OCI-LY7 (cell line): Measurements from ENCODE around the gene PACS2. TPM values are rescaled to one million over a fixed set of nuclear protein-coding genes. Genes with fewer than 3 reads are reported as not detected.
"Not testable (repeated sequence)": the region's sequence is repeated elsewhere in the genome, so short reads cannot be mapped to it uniquely, and the experiment has no call there.

ENCODE experiments used
- BruUV-seq: library from RNA; stranded (reverse); fragments of 400-500 nt; replicated peaks from 2 replicates; lab custom pipeline; 2021; lab: Mats Ljungman, UMichigan
- CTCF ChIA-PET: fragments of 300-600 bp; sonication (Branson Sonifier 250); formaldehyde crosslinking; loops from one replicate; lab custom pipeline; 2022; ENCODE audit warnings: antibody characterized with exemption; ENCODE audit not compliant: unreplicated experiment; lab: Charles Lee
- POLR2A ChIA-PET: fragments of 300-600 bp; sonication (Branson Sonifier 250); formaldehyde crosslinking; loops from one replicate; lab custom pipeline; 2022; ENCODE audit warnings: antibody characterized with exemption; lab: Charles Lee
- DNase-seq: peaks from one replicate; pipeline ENCODE4 v3.0.0-alpha.2; 2015; ENCODE audit warnings: low spot score
- H2AFZ ChIP-seq: fragments of 200-600 bp; sonication (generic), shearing (Covaris generic); 2 replicates; pipeline ENCODE4 v1.6.1; 2014; ENCODE audit warnings: mild to moderate bottlenecking, antibody characterized with exemption, low read length, moderate library complexity
- H3K27ac ChIP-seq: fragments of 200-600 bp; sonication (generic); 2 replicates; pipeline ENCODE4 v1.5.1; 2014; ENCODE audit warnings: mixed run types, low read depth, mild to moderate bottlenecking, moderate library complexity, low read length, inconsistent platforms; ENCODE audit not compliant: poor library complexity, severe bottlenecking
- H3K36me3 ChIP-seq: fragments of 200-600 bp; sonication (generic); 2 replicates; pipeline ENCODE4 v1.6.1; 2014; ENCODE audit warnings: mild to moderate bottlenecking, antibody characterized with exemption, low read length, moderate library complexity, mixed read lengths; ENCODE audit not compliant: insufficient read depth
- H3K4me1 ChIP-seq: fragments of 200-600 bp; sonication (generic); 2 replicates; pipeline ENCODE4 v1.5.1; 2014; ENCODE audit warnings: mild to moderate bottlenecking, low read length; ENCODE audit not compliant: insufficient read depth, poor library complexity, severe bottlenecking
- H3K4me2 ChIP-seq: fragments of 200-600 bp; sonication (generic); 2 replicates; pipeline ENCODE4 v1.6.1; 2014; ENCODE audit warnings: mild to moderate bottlenecking, low read length
- H3K4me3 ChIP-seq: fragments of 200-600 bp; sonication (generic); 2 replicates; pipeline ENCODE4 v1.5.1; 2014; ENCODE audit warnings: mild to moderate bottlenecking, low read depth, low read length; ENCODE audit not compliant: poor library complexity, severe bottlenecking
- H3K79me2 ChIP-seq: fragments of 200-600 bp; sonication (generic); 2 replicates; pipeline ENCODE4 v1.6.1; 2016; ENCODE audit warnings: low read depth, mild to moderate bottlenecking, low read length, moderate library complexity, mixed read lengths; ENCODE audit not compliant: insufficient read depth
- H3K9me2 ChIP-seq: fragments of 200-600 bp; sonication (generic); 2 replicates; pipeline ENCODE4 v1.6.1; 2016; ENCODE audit warnings: mild to moderate bottlenecking, low read length, mixed read lengths; ENCODE audit not compliant: insufficient read depth
- H3K9me3 ChIP-seq: fragments of 200-600 bp; sonication (generic); 2 replicates; pipeline ENCODE4 v1.6.1; 2014; ENCODE audit warnings: mild to moderate bottlenecking, mixed run types, low read length, mixed read lengths
- H4K20me1 ChIP-seq: fragments of 200-600 bp; sonication (generic); 2 replicates; pipeline ENCODE4 v1.6.1; 2014; ENCODE audit warnings: mild to moderate bottlenecking, antibody characterized with exemption, low read length, moderate library complexity, mixed read lengths; ENCODE audit not compliant: insufficient read depth
- CTCF ChIP-seq: fragments of 200-600 bp; sonication (generic); conservative IDR thresholded peaks from 2 replicates; pipeline ENCODE4 v1.5.1; 2014; ENCODE audit warnings: mild to moderate bottlenecking, antibody characterized with exemption, low read length, moderate library complexity, mixed read lengths
- EZH2phosphoT487 ChIP-seq: fragments of 200-600 bp; sonication (generic); IDR thresholded peaks from 2 replicates; pipeline ENCODE4 v1.6.1; 2018; ENCODE audit warnings: low read depth, borderline replicate concordance, mild to moderate bottlenecking, mixed run types, antibody characterized with exemption, low read length, moderate library complexity, mixed read lengths
- intact Hi-C: fragments of 100-400 bp; cut with micrococcal nuclease; formaldehyde crosslinking; loops from one replicate; pipeline ENCODE4 v1.10.0; 2022; ENCODE audit not compliant: unreplicated experiment
- total RNA-seq, 2 experiments: library from RNA; depleted of rRNA in 1 of 2; stranded (reverse); fragments of >200 nt in 1 of 2; shearing (Covaris generic) in 1 of 2; gene quantifications; 2 replicates each; pipeline ENCODE4 v1.2.3, GENCODE V29; 2014 to 2022

PACS2 gene
- total RNA-seq, 2 experiments from 2014 or later: 45.4 to 46.9 TPM

- Histone ChIP-seq H3K4me1 (no peaks in the 10 kb centered on the region), H3K4me2 (no peak overlapping the region), H3K27ac (no peak overlapping the region), H4K20me1 (peaks cover 4% of the 10 kb centered on the region; the same call in 1 of the 2 replicates), H3K9me2 (no peaks in the 10 kb centered on the region), H3K79me2 (no peaks in the 10 kb centered on the region), H2AFZ (no peak overlapping the region), H3K4me3 (no peak overlapping the region), H3K9me3 (no peaks in the 10 kb centered on the region), H3K36me3 (no peaks in the 10 kb centered on the region)
- ChIA-PET POLR2A (interaction anchor here (0.6 kb wide), 1 partner anchor 10 kb away, joined by 7 read pairs; no protein-coding TSS in a partner anchor), CTCF (interaction anchor here (0.6 to 1.0 kb wide), 2 partner anchors 25 to 1146 kb away, joined by 3 read pairs; partner anchors contain the start of gene BRF1)
- intact Hi-C loops: no loop called here
- DNase-seq: no peak
- no TSS peak for BruUV-seq
- no peak for TF ChIP-seq CTCF
- TF ChIP-seq EZH2phosphoT487: no peak
Observed at GRCh38 chr14:105275267-105275946, 39.1 kb upstream of the PACS2 start.

- POLR2A ChIA-PET, H3K4me2 ChIP-seq: not testable (repeated sequence)
Observed at GRCh38 chr14:105277448-105277847, 37.1 kb upstream of the PACS2 start.

GRCh38 chr14:105279642-105280361, 34.7 kb upstream of the PACS2 start:
- DNase-seq: no peak
- no peaks in the 10 kb centered on the region for H3K4me1 ChIP-seq
- no peak overlapping the region for H2AFZ ChIP-seq
- POLR2A ChIA-PET: no interaction called here
- no peaks in the 10 kb centered on the region for H3K36me3 ChIP-seq
- peaks cover 4% of the 10 kb centered on the region; the same call in 1 of the 2 replicates for H4K20me1 ChIP-seq
- no peak overlapping the region for H3K27ac ChIP-seq
- H3K4me3 ChIP-seq: no peak overlapping the region
- intact Hi-C loops: no loop called here
- H3K9me2 ChIP-seq: no peaks in the 10 kb centered on the region
- no peak for TF ChIP-seq EZH2phosphoT487
- no peak for TF ChIP-seq CTCF
- CTCF ChIA-PET: no interaction called here
- no peaks in the 10 kb centered on the region for H3K79me2 ChIP-seq
- no peak overlapping the region for H3K4me2 ChIP-seq
- no TSS peak for BruUV-seq
- H3K9me3 ChIP-seq: no peaks in the 10 kb centered on the region

More at GRCh38 chr14:105277448-105277847, 37.1 kb upstream of the PACS2 start:
- H3K79me2 ChIP-seq, BruUV-seq, H4K20me1 ChIP-seq, CTCF ChIA-PET, H2AFZ ChIP-seq, H3K27ac ChIP-seq, DNase-seq, H3K4me3 ChIP-seq, H3K4me1 ChIP-seq, intact Hi-C loops, H3K9me2 ChIP-seq, H3K9me3 ChIP-seq, H3K36me3 ChIP-seq: not testable (repeated sequence)
